WTC11 (cell line): ENCODE measurements around the gene COQ9. TPM values are rescaled to one million over a fixed set of nuclear protein-coding genes. Genes with fewer than 3 reads are reported as not detected.

Experiments
- ATAC-seq: fragments of 200-7000 bp; cut with Tn5 transposase; 2 replicates; pipeline ENCODE4 v1.10.0; 2021; ENCODE audit warnings: mild to moderate bottlenecking, moderate library complexity
- CTCF ChIA-PET: fragments of 300-600 bp; sonication (Branson Sonifier 250); formaldehyde crosslinking; loops from one replicate; lab custom pipeline; 2021; ENCODE audit warnings: antibody characterized with exemption; lab: Charles Lee
- POLR2A ChIA-PET: fragments of 350-600 bp; sonication (Branson Sonifier 250); formaldehyde crosslinking; loops from one replicate; lab custom pipeline; 2021; ENCODE audit warnings: antibody characterized with exemption; lab: Charles Lee
- DNase-seq: peaks from one replicate; pipeline ENCODE4 v3.0.0; 2021; ENCODE audit warnings: low spot score
- H3K27ac Mint-ChIP-seq: 2 replicates; pipeline ENCODE4 v1.8.0; 2021; ENCODE audit warnings: mixed read lengths
- H3K27me3 Mint-ChIP-seq: 2 replicates; pipeline ENCODE4 v1.8.0; 2021; ENCODE audit warnings: low read depth, mild to moderate bottlenecking, moderate library complexity, mixed read lengths
- H3K36me3 Mint-ChIP-seq: 2 replicates; pipeline ENCODE4 v1.8.0; 2021; ENCODE audit warnings: mixed read lengths
- H3K4me1 Mint-ChIP-seq: 2 replicates; pipeline ENCODE4 v1.8.0; 2022; ENCODE audit warnings: mixed read lengths
- H3K4me3 Mint-ChIP-seq: 2 replicates; pipeline ENCODE4 v1.8.0; 2021; ENCODE audit warnings: mild to moderate bottlenecking, moderate library complexity, mixed read lengths
- H3K9me3 Mint-ChIP-seq: 2 replicates; pipeline ENCODE4 v1.8.0; 2021; ENCODE audit warnings: mixed read lengths
- ATF2 ChIP-seq: sonication (generic); formaldehyde crosslinking; IDR thresholded peaks from 2 replicates; pipeline ENCODE4 v1.8.1; 2022; ENCODE audit warnings: low read depth, missing genetic modification reagents, borderline replicate concordance
- CBFB ChIP-seq: sonication (generic); formaldehyde crosslinking; IDR thresholded peaks from 2 replicates; pipeline ENCODE4 v1.8.1; 2022; ENCODE audit warnings: mild to moderate bottlenecking, low read depth, missing genetic modification reagents
- ERG ChIP-seq: fragments of 250-450 bp; sonication (Bioruptor Pico); IDR thresholded peaks from 2 replicates; pipeline ENCODE4 v1.8.0; 2021; ENCODE audit warnings: mild to moderate bottlenecking
- ETV6 ChIP-seq: sonication (generic); formaldehyde crosslinking; IDR thresholded peaks from 2 replicates; pipeline ENCODE4 v1.8.1; 2022; ENCODE audit warnings: mild to moderate bottlenecking, missing genetic modification reagents
- IRF2 ChIP-seq: sonication (generic); formaldehyde crosslinking; IDR thresholded peaks from 2 replicates; pipeline ENCODE4 v1.8.0; 2022; ENCODE audit warnings: low read depth, missing genetic modification reagents, borderline replicate concordance
- JAZF1 ChIP-seq: fragments of 250-450 bp; sonication (Bioruptor Pico); IDR thresholded peaks from 2 replicates; pipeline ENCODE4 v1.9.0; 2021; ENCODE audit warnings: moderate library complexity, mild to moderate bottlenecking, inconsistent platforms
- MAX ChIP-seq: sonication (generic); formaldehyde crosslinking; IDR thresholded peaks from 2 replicates; pipeline ENCODE4 v1.8.0; 2022; ENCODE audit warnings: mild to moderate bottlenecking, missing genetic modification reagents
- MYBL2 ChIP-seq: sonication (generic); formaldehyde crosslinking; IDR thresholded peaks from 2 replicates; pipeline ENCODE4 v1.8.1; 2023; ENCODE audit warnings: mild to moderate bottlenecking, moderate library complexity, missing genetic modification reagents
- NFE2L1 ChIP-seq: sonication (generic); formaldehyde crosslinking; IDR thresholded peaks from 2 replicates; pipeline ENCODE4 v1.8.1; 2023; ENCODE audit warnings: missing genetic modification reagents
- OVOL2 ChIP-seq: fragments of 250-450 bp; sonication (Bioruptor Pico); IDR thresholded peaks from 2 replicates; pipeline ENCODE4 v1.9.0; 2021; ENCODE audit warnings: mild to moderate bottlenecking, borderline replicate concordance
- PREB ChIP-seq: sonication (generic); formaldehyde crosslinking; IDR thresholded peaks from 2 replicates; pipeline ENCODE4 v1.8.1; 2022; ENCODE audit warnings: mild to moderate bottlenecking, missing genetic modification reagents, moderate library complexity, borderline replicate concordance
- PRRX2 ChIP-seq: fragments of 250-450 bp; sonication (Bioruptor Pico); IDR thresholded peaks from 2 replicates; pipeline ENCODE4 v1.8.0; 2021; ENCODE audit warnings: mild to moderate bottlenecking
- RORB ChIP-seq: fragments of 250-450 bp; sonication (Bioruptor Pico); IDR thresholded peaks from 2 replicates; pipeline ENCODE4 v1.9.0; 2021; ENCODE audit warnings: mild to moderate bottlenecking
- TP53 ChIP-seq: sonication (generic); formaldehyde crosslinking; IDR thresholded peaks from 2 replicates; pipeline ENCODE4 v1.8.1; 2023; ENCODE audit warnings: mild to moderate bottlenecking, missing genetic modification reagents
- USF2 ChIP-seq: sonication (generic); formaldehyde crosslinking; IDR thresholded peaks from 2 replicates; pipeline ENCODE4 v1.8.1; 2023; ENCODE audit warnings: mild to moderate bottlenecking, missing genetic modification reagents, moderate library complexity
- ZNF121 ChIP-seq: sonication (generic); formaldehyde crosslinking; IDR thresholded peaks from 2 replicates; pipeline ENCODE4 v1.8.0; 2023; ENCODE audit warnings: missing genetic modification reagents
- ZNF263 ChIP-seq: sonication (generic); formaldehyde crosslinking; IDR thresholded peaks from 2 replicates; pipeline ENCODE4 v1.8.1; 2022; ENCODE audit warnings: low read depth, mild to moderate bottlenecking, moderate library complexity, missing genetic modification reagents
- ZNF425 ChIP-seq: fragments of 250-450 bp; sonication (Bioruptor Pico); conservative IDR thresholded peaks from 2 replicates; pipeline ENCODE4 v1.9.0; 2021; ENCODE audit warnings: mild to moderate bottlenecking
- ZNF512 ChIP-seq: sonication (generic); formaldehyde crosslinking; IDR thresholded peaks from 2 replicates; pipeline ENCODE4 v1.8.1; 2022; ENCODE audit warnings: missing genetic modification reagents, borderline replicate concordance
- ZNF532 ChIP-seq: fragments of 250-450 bp; sonication (Bioruptor Pico); IDR thresholded peaks from 2 replicates; pipeline ENCODE4 v1.9.0; 2021; ENCODE audit warnings: mild to moderate bottlenecking, borderline replicate concordance
- ZNF671 ChIP-seq: fragments of 250-450 bp; sonication (Bioruptor Pico); IDR thresholded peaks from 2 replicates; pipeline ENCODE4 v1.8.0; 2021; ENCODE audit warnings: mild to moderate bottlenecking
- ZSCAN18 ChIP-seq: fragments of 250-450 bp; sonication (Bioruptor Pico); IDR thresholded peaks from 2 replicates; pipeline ENCODE4 v2.1.2; 2022; ENCODE audit warnings: mild to moderate bottlenecking, moderate library complexity
- total RNA-seq: library from RNA; stranded (reverse); gene quantifications from 3 replicates; pipeline ENCODE4 v1.2.3, GENCODE V29; 2021

The COQ9 gene
- total RNA-seq, 1 experiment from 2014 or later, result 39.2 TPM

GRCh38 chr16:57464523-57464922 lies 17.2 kb downstream of the COQ9 start:
- CTCF ChIA-PET, result interaction anchor here (3.5 to 5.1 kb wide), 2 partner anchors 18 to 55 kb away, joined by 36 to 71 read pairs; partner anchors contain the start of genes CIAPIN1 and COQ9
- ATAC-seq, result no peak
- POLR2A ChIA-PET, result interaction anchor here (0.5 kb wide), 1 partner anchor 19 kb away, joined by 3 read pairs; no protein-coding TSS in a partner anchor
- H3K4me1 Mint-ChIP-seq, result peaks cover 4% of the 10 kb centered on the region
- no peak for DNase-seq
- H3K9me3 Mint-ChIP-seq, result no peaks in the 10 kb centered on the region
- no peak overlapping the region for H3K27ac Mint-ChIP-seq
- peaks cover 62% of the 10 kb centered on the region for H3K36me3 Mint-ChIP-seq
- no peaks in the 10 kb centered on the region for H3K27me3 Mint-ChIP-seq
- no peak for TF ChIP-seq ZNF512
- TF ChIP-seq ZSCAN18, result no peak
- no peak for TF ChIP-seq TP53 (CRISPR knock-in tag)
- TF ChIP-seq PREB, result no peak
- no peak for TF ChIP-seq RORB (CRISPR knock-in tag)
- no peak for TF ChIP-seq MYBL2 (CRISPR knock-in tag)
- TF ChIP-seq ZNF425 (CRISPR knock-in tag), result no peak
- TF ChIP-seq PRRX2 (CRISPR knock-in tag), result no peak
- TF ChIP-seq ZNF263 (CRISPR knock-in tag), result no peak
- no peak for TF ChIP-seq ERG
- TF ChIP-seq USF2, result no peak
- peak overlapping the region; percentile 100; the same call in 1 of the 2 replicates for H3K4me3 Mint-ChIP-seq

GRCh38 chr16:57468346-57468745 lies 21.1 kb downstream of the COQ9 start:
- no peaks in the 10 kb centered on the region for H3K9me3 Mint-ChIP-seq
- peaks cover 70% of the 10 kb centered on the region for H3K36me3 Mint-ChIP-seq
- H3K27me3 Mint-ChIP-seq, result no peaks in the 10 kb centered on the region
- DNase-seq (no peak), ATAC-seq (no peak)
- ChIA-PET POLR2A (no interaction called here), CTCF (no interaction called here)
- H3K27ac Mint-ChIP-seq, result no peak overlapping the region
- H3K4me1 Mint-ChIP-seq, result peaks cover 33% of the 10 kb centered on the region
- no peak overlapping the region for H3K4me3 Mint-ChIP-seq
- TF ChIP-seq MAX (CRISPR knock-in tag) (no peak), ZNF671 (CRISPR knock-in tag) (no peak), NFE2L1 (CRISPR knock-in tag) (no peak), ETV6 (CRISPR knock-in tag) (no peak), PRRX2 (CRISPR knock-in tag) (no peak), OVOL2 (CRISPR knock-in tag) (no peak), ZNF532 (CRISPR knock-in tag) (no peak), ATF2 (no peak), JAZF1 (no peak), IRF2 (no peak), ZNF121 (CRISPR knock-in tag) (no peak), CBFB (no peak)
